GM12891 (cell line): ENCODE results near the gene TSPAN4.

Source experiments
- DNase-seq: peaks from one replicate; pipeline ENCODE4 v3.0.0; 2011; ENCODE audit warnings: low spot score; ENCODE audit not compliant: insufficient read length
- FAIRE-seq: peaks from 2 replicates; lab custom pipeline; 2011; peaks lifted over from hg19 to GRCh38; lab: Jason Lieb, UNC
- PAX5 ChIP-seq: IDR thresholded peaks from 2 replicates; pipeline ENCODE4 v1.6.1; 2011; ENCODE audit warnings: low read length, moderate library complexity, mild to moderate bottlenecking; ENCODE audit not compliant: insufficient read depth, severe bottlenecking
- POLR2A ChIP-seq: IDR thresholded peaks from 2 replicates; pipeline ENCODE4 v1.6.1; 2011; ENCODE audit warnings: low read depth, low read length, control low read depth
- POLR2AphosphoS5 ChIP-seq: IDR thresholded peaks from 2 replicates; pipeline ENCODE4 v1.6.1; 2011; ENCODE audit warnings: low read depth, low read length, control low read depth
- POU2F2 ChIP-seq: IDR thresholded peaks from 2 replicates; pipeline ENCODE4 v1.6.1; 2011; ENCODE audit warnings: low read depth, mild to moderate bottlenecking, control low read depth, low read length, moderate library complexity
- SPI1 ChIP-seq: IDR thresholded peaks from 2 replicates; pipeline ENCODE4 v1.6.1; 2011; ENCODE audit warnings: low read depth, low read length, control low read depth
- TAF1 ChIP-seq: IDR thresholded peaks from 2 replicates; pipeline ENCODE4 v1.6.1; 2011; ENCODE audit warnings: low read depth, low read length, control low read depth

The TSPAN4 gene

DNA sequence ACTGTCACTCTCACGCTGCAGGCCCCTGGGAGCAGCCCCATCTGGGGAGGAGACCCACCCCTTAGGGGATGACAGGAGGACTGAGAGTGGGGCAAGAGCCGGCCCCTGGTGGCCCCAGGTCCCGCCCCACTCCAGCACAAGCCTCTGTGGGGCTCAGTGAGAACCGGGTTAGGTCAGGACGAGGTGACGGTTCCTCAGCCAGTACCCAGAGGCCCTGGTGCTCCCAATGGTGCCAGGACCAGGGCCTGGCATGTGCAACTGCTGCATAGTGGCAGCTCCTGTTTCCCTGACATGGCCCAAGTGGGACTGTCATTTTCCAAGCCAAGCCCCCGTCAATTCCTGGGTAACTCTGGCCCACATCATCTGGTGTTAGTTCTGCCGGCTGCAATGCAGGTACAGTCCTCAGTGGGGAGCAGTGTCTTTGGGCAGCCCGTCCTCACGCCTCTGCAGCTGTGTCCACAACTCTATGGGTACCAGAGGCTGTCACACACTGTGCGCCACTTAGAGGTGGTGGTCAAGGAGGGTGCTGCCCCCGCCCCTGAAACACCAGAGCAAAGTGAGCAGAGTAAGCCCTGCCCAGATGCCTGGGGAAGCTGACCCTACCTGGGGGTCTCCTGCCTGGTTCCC lies 52.0 kb downstream of the TSPAN4 start:
- DNase-seq (no peak), FAIRE-seq (no peak)
- TF ChIP-seq PAX5 (no peak), SPI1 (no peak), POLR2A (no peak), POLR2AphosphoS5 (no peak), TAF1 (no peak), POU2F2 (no peak)

DNA sequence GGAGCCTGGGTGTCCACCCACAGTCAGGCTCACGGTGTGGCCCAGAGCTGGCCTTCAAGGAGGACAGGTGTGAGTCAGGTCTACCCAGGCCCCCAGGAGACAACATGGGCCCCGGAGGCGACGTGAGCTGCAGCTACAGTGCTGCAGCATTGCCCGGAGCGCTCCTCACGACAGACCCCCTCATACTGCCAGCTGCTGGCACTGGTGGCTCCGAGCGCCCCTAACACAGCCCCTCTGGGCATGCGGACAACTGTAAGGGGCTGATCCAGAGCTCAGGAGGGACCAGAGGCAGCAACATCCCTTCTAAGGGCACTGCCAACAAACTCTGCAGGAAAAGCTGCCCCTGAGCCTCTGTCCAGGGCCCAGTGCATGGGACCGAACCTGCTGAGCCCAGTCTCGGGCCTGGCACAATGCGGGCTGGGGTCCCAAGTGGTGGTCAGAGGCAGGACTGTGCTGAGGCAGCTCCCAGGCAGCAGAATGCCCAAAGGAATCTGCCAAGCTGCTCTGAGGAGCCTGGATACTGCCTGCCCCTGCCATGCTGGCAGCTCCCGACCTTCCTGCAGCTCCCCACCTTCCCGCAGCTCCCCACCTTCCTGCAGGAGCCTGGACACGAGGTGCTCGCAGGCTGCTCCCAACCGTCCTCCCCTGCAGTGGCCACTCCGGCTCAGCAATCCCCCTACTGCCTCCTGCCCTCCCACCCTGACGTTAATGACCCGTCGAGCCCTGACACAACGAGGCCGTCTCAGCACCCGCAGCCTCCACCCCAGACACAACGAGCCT lies 52.9 kb downstream of the TSPAN4 start:
- no peak for TF ChIP-seq POU2F2
- no peak for TF ChIP-seq POLR2A
- no peak for TF ChIP-seq PAX5
- TF ChIP-seq TAF1, result no peak
- no peak for TF ChIP-seq SPI1
- no peak for TF ChIP-seq POLR2AphosphoS5
- DNase-seq (no peak), FAIRE-seq (no peak)

DNA sequence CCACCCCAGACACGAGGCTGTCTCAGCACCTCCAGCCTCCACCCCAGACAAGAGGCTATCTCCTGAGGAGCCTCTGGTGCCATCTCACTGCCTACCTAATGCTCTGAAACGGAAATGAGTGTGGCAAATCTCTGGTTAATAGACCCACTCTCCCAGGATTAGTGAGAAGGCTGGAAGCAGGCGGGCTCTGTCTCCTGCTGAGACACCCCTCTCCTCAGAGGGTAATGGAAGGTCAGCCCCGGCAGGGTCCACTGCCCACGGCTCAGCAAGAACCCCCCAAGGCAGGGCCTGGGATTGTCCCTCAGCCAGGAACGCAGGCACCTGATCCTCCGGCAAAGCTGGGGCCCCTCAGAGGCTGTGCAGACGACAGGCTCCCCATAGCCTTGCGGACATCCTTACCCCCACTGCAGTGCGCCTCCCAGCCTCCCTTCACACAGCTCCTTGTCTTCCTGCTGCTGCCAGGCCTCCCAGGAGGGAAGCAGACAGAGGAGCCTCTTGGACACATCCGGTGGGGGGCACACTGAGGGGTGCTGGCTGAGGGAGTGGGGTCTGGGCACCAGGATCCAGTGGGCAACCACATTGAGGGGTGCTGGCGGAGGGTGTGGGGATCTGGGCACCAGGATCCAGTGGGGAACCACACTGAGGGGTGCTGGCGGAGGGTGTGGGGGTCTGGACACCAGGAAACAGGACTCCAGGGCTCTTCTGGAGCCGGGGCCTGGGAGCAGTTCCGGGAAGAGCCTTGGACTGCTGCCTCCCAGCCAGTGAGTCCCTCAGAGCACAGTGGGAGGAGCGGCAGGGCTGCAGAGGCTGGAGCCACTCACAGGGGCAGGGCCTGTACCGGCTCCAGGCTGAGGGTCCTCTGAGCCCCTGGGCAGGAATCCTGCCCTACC lies 54.8 kb downstream of the TSPAN4 start:
- FAIRE-seq (no peak), DNase-seq (no peak)
- no peak for TF ChIP-seq POLR2A
- no peak for TF ChIP-seq POU2F2
- TF ChIP-seq SPI1, result no peak
- TF ChIP-seq PAX5, result no peak

DNA sequence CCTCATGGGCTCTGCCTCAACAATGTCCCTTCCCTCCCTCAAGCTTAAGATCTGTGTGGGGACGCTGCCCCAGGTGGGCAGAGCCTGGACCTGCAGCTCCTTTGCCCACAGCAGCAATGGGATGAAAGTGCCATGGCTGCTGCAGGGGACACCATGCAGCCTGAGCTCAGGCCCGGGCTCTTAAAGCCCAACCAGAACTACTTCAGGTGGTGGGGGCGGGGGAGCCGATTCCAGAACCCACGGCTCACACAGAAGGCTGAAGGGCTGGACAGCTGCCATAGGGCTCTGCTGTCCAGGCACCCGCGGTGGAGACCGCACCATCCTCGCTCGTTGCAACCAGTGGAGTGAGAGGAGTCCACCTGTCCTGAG lies 55.5 kb downstream of the TSPAN4 start:
- DNase-seq (no peak), FAIRE-seq (no peak)
- TF ChIP-seq POU2F2, result no peak
- TF ChIP-seq PAX5, result no peak
- no peak for TF ChIP-seq POLR2A
- TF ChIP-seq SPI1, result no peak
- TF ChIP-seq POLR2AphosphoS5, result no peak
- no peak for TF ChIP-seq TAF1

DNA sequence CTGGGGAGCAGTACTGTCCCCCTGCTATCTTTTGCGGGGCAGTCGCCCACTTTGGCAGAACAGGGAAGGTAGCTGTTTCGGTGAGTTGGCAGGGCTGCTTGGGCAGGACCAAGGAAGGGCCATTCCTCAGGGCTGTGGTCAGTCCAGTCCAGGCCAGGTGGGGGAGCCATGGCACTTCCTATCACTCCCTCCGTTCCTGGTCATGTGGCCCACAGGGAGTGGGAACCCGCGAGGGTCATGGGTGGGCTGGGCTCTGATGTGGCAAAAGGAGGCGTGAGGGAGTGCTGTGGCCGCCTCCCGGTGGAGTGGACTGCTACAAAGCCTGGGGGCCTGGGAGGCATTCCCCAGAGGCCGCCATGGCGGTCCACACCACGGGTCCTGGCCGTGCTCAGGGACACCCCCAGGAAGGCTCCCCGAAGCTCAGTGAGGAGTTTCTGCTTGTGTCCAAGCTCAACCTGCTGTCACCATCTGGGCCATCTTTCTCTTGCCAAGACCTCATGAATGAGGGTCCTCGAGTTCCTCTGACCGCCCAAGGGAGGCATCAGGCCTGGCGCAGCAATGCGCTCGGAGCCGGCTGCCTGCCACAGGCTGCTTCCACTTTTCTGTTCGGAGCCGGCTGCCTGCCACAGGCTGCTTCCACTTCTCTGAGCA lies 56.0 kb downstream of the TSPAN4 start:
- no peak for DNase-seq
- TF ChIP-seq POLR2AphosphoS5 (no peak), PAX5 (no peak), POU2F2 (no peak), TAF1 (no peak), SPI1 (no peak), POLR2A (no peak)
- no peak for FAIRE-seq

DNA sequence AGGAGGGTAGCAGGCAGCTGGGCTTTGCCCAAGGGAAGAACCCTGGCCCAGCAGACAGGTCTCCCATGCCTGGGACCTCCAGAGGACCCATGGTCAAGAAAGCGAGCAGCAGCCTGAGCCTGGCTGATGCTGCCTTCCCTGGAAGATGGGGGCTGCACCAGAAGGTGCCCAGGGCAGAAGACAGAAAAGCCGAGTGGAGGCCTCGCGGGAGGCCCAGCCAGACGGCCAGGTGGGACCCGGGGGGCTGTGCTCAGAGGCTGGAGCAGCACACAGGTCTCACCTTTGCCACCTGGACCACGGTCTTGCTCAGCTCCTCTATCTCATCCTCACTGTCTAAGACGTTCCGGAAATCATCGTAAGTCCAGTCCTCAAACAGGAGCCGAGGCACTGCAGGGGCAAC lies 57.1 kb downstream of the TSPAN4 start:
- FAIRE-seq, result no peak
- no peak for TF ChIP-seq POLR2AphosphoS5
- no peak for TF ChIP-seq PAX5
- TF ChIP-seq POU2F2, result no peak
- no peak for TF ChIP-seq SPI1
- TF ChIP-seq POLR2A, result no peak
- TF ChIP-seq TAF1, result no peak

DNA sequence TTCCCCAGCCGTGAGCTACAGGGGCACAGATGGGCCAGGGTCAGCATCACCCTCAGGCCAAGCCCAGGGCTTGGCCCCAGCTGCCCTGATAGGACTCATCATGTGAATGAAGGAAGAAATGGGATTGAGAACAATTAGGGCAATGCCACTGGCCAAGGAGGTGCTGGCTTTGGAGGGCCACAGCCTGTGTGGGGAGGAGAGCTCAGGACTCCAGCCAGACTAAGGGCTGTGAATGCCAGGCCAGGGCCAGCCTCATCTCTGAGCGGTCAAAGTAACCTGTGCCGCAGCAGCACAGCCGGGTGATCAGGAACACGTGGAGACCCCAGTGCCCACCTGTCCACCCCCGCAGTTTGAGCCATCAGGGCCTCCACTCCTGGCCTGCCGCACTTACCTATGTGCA lies 57.9 kb downstream of the TSPAN4 start:
- FAIRE-seq (no peak), DNase-seq (no peak)
- TF ChIP-seq POU2F2, result no peak

More for the DNA sequence above, 57.1 kb downstream of the TSPAN4 start:
- no peak for DNase-seq

DNA sequence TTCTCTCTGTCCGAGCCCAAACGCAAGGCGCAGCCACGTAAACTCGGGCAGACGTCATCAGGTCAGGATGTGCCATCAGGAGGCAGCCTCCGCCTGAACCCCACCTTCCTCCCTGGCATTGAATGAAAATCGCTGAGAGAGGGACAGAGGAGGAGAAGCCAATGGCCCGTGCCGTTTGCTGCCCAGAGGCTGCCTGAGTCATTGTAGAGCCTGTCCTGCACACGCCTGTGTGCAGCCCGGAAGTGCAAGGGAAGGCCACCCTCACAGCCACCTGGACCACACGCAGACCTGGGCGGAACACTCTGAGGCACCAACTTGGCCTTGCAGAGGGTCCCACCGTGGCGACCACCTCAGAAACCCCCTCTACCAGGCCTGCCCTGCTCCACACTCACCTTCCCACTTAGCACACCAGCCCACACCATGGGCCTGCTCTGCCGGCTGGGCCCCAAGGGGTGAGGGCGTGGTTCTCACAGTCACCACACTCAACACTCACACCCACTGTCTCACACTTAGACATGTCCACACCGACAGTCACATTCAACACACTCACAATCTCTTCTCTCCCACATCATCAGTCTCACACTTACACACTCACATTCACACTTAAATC lies 58.9 kb downstream of the TSPAN4 start:
- TF ChIP-seq POLR2AphosphoS5, result no peak
- TF ChIP-seq TAF1, result no peak
- TF ChIP-seq PAX5, result no peak
- no peak for TF ChIP-seq POLR2A
- no peak for TF ChIP-seq POU2F2
- no peak for TF ChIP-seq SPI1
- DNase-seq, result no peak
- FAIRE-seq, result no peak

DNA sequence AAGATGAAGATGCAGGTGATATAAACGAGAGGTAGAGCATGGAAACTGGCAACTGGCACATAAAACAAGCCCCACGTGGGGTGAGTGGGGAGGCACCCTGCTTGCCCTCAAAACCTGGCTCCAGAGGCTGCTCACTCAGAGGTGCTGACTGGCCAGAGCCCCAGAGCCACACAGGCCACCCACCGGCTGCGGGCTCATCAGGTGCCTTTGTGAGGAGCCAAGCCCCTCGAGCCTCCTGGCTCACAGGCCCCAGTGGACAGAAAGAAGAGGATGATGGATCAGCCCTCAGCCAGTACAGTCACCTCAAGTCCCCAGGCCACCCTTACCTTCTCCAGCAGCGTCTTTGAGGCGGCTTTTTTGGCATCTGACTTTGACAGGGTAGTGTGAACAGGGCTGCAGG lies 61.7 kb downstream of the TSPAN4 start:
- no peak for FAIRE-seq
- TF ChIP-seq SPI1, result no peak
- TF ChIP-seq POLR2A, result no peak
- no peak for TF ChIP-seq PAX5
- no peak for TF ChIP-seq POU2F2

More for the DNA sequence above, 61.7 kb downstream of the TSPAN4 start:
- DNase-seq, result no peak
